HepG2 (cell line): ENCODE results near the gene KATNA1. TPM values are rescaled to one million over a fixed set of nuclear protein-coding genes. Genes with fewer than 3 reads are reported as not detected.

Experiments used
- BRCA1 ChIP-seq: sonication (generic); formaldehyde crosslinking; IDR thresholded peaks from 2 replicates; pipeline ENCODE4 v1.4.0; 2020; ENCODE audit warnings: missing genetic modification reagents
- CC2D1A ChIP-seq: sonication (generic); formaldehyde crosslinking; IDR thresholded peaks from 2 replicates; pipeline ENCODE4 v1.8.1; 2023; ENCODE audit warnings: mild to moderate bottlenecking, missing genetic modification reagents
- DRAP1 ChIP-seq: IDR thresholded peaks from 2 replicates; pipeline ENCODE4 v1.6.1; 2016; ENCODE audit warnings: missing genetic modification reagents, missing compliant biosample characterization
- GLI4 ChIP-seq: sonication (generic); formaldehyde crosslinking; IDR thresholded peaks from 2 replicates; pipeline ENCODE4 v1.5.1; 2020; ENCODE audit warnings: missing genetic modification reagents, mild to moderate bottlenecking, moderate library complexity, borderline replicate concordance
- GPN1 ChIP-seq: sonication (generic); formaldehyde crosslinking; IDR thresholded peaks from 2 replicates; pipeline ENCODE4 v1.5.1; 2020; ENCODE audit warnings: missing genetic modification reagents, borderline replicate concordance
- HMGA1 ChIP-seq: sonication (generic); formaldehyde crosslinking; conservative IDR thresholded peaks from 2 replicates; pipeline ENCODE4 v1.4.0; 2020; ENCODE audit warnings: missing genetic modification reagents
- PHB2 ChIP-seq: fragments of 450-650 bp; IDR thresholded peaks from 2 replicates; pipeline ENCODE4 v1.6.1; 2018; ENCODE audit not compliant: partially characterized antibody
- PHF21A ChIP-seq: sonication (generic); formaldehyde crosslinking; IDR thresholded peaks from 2 replicates; pipeline ENCODE4 v1.5.0; 2020; ENCODE audit warnings: mild to moderate bottlenecking, missing genetic modification reagents
- RXRA ChIP-seq: sonication (generic); formaldehyde crosslinking; IDR thresholded peaks from 2 replicates; pipeline ENCODE4 v1.5.1; 2020; ENCODE audit warnings: missing genetic modification reagents
- SP1 ChIP-seq, 2 experiments: fragments of 450-650 bp in 1 of 2; sonication (generic) in 1 of 2; formaldehyde crosslinking in 1 of 2; IDR thresholded peaks; 2 replicates each; pipeline versions ENCODE4 v1.4.0 to v1.6.1; 2016 to 2020; ENCODE audit warnings: missing genetic modification reagents in 1 of 2
- ZNF160 ChIP-seq: sonication (generic); formaldehyde crosslinking; IDR thresholded peaks from 2 replicates; pipeline ENCODE4 v1.8.0; 2022; ENCODE audit warnings: mild to moderate bottlenecking, inconsistent platforms, missing genetic modification reagents
- ZNF253 ChIP-seq: sonication (generic); formaldehyde crosslinking; IDR thresholded peaks from 2 replicates; pipeline ENCODE4 v1.8.0; 2022; ENCODE audit warnings: mild to moderate bottlenecking, missing genetic modification reagents, borderline replicate concordance
- ZNF274 ChIP-seq: sonication (generic); formaldehyde crosslinking; IDR thresholded peaks from 2 replicates; pipeline ENCODE4 v1.5.1; 2020; ENCODE audit warnings: mild to moderate bottlenecking, missing genetic modification reagents
- ZNF350 ChIP-seq: sonication (generic); formaldehyde crosslinking; IDR thresholded peaks from 2 replicates; pipeline ENCODE4 v1.4.0; 2020; ENCODE audit warnings: mild to moderate bottlenecking, low read depth, missing genetic modification reagents, borderline replicate concordance
- ZNF510 ChIP-seq: sonication (generic); formaldehyde crosslinking; IDR thresholded peaks from 2 replicates; pipeline ENCODE4 v1.4.0; 2020; ENCODE audit warnings: low read depth, mild to moderate bottlenecking, missing genetic modification reagents
- ZNF619 ChIP-seq: sonication (generic); formaldehyde crosslinking; IDR thresholded peaks from 2 replicates; pipeline ENCODE4 v1.4.0; 2020; ENCODE audit warnings: mild to moderate bottlenecking, missing genetic modification reagents
- ZNF75D ChIP-seq: sonication (generic); formaldehyde crosslinking; IDR thresholded peaks from 2 replicates; pipeline ENCODE4 v1.8.1; 2023; ENCODE audit warnings: missing genetic modification reagents, mild to moderate bottlenecking, borderline replicate concordance
- ZNF780A ChIP-seq: sonication (generic); formaldehyde crosslinking; IDR thresholded peaks from 2 replicates; pipeline ENCODE4 v1.8.0; 2022; ENCODE audit warnings: mild to moderate bottlenecking, missing genetic modification reagents, moderate library complexity
- ZSCAN29 ChIP-seq: sonication (generic); formaldehyde crosslinking; conservative IDR thresholded peaks from 2 replicates; pipeline ENCODE4 v1.4.0; 2020; ENCODE audit warnings: mild to moderate bottlenecking, missing genetic modification reagents
- polyA plus RNA-seq, 8 experiments: library from polyadenylated mRNA; depleted of rRNA in 3 of 8; stranded (reverse) in 7 of 8; unstranded in 1 of 8; fragments of >200 nt; fragmentation: Illumina TruSeq in 4 of 8; extraction: Trizol in 4 of 8; gene quantifications; 2 replicates each; pipeline versions ENCODE4 v1.2.1 to v1.2.3, GENCODE V29; 2011 to 2016; ENCODE audit warnings: low read depth in 4 of 8, missing spikeins in 1 of 8, mixed read lengths in 1 of 8; ENCODE audit not compliant: insufficient read depth in 1 of 8
- total RNA-seq, 5 experiments: library from RNA; depleted of rRNA; stranded (reverse); fragments of >200 nt; fragmentation: Illumina TruSeq; extraction: Trizol; gene quantifications; 2 replicates each; pipeline ENCODE4 v1.2.3, GENCODE V29; 2016; ENCODE audit warnings: low read depth in 1 of 5
- TF ChIP-seq, protein P1 (sequence below): sonication (generic); formaldehyde crosslinking; conservative IDR thresholded peaks from 2 replicates; pipeline ENCODE4 v1.5.0; 2020; ENCODE audit warnings: missing genetic modification reagents
- TF ChIP-seq, protein P2 (sequence below): sonication (generic); formaldehyde crosslinking; IDR thresholded peaks from 2 replicates; pipeline ENCODE4 v1.4.0; 2020; ENCODE audit warnings: missing genetic modification reagents
- TF ChIP-seq, protein P3 (sequence below): sonication (generic); formaldehyde crosslinking; IDR thresholded peaks from 2 replicates; pipeline ENCODE4 v1.4.0; 2020; ENCODE audit warnings: mild to moderate bottlenecking, missing genetic modification reagents
- TF ChIP-seq, protein P4 (sequence below): sonication (generic); formaldehyde crosslinking; IDR thresholded peaks from 2 replicates; pipeline ENCODE4 v1.4.0; 2020; ENCODE audit warnings: mild to moderate bottlenecking, low read depth, missing genetic modification reagents

KATNA1 gene
- total and polyA plus RNA-seq, 2 of the 13 experiments (the other 11 are each of a cell fraction or from before 2014, with no cell fraction given), result 14.8 to 25.3 TPM

- TF ChIP-seq GPN1 (CRISPR knock-in tag) (no peak; the same call in 1 of the 2 replicates), ZNF510 (CRISPR knock-in tag) (peak; percentile 49; the same call in 1 of the 2 replicates), ZSCAN29 (CRISPR knock-in tag) (no peak), DRAP1 (no peak), ZNF160 (0 out of 2 replicates have a peak, but pooled peaks have one; percentile 45), GLI4 (CRISPR knock-in tag) (peak; percentile 93; the same call in 1 of the 2 replicates), BRCA1 (CRISPR knock-in tag) (0 out of 2 replicates have a peak, but pooled peaks have one; percentile 15), ZNF75D (no peak; the same call in 1 of the 2 replicates), ZNF350 (peak; percentile 52; the same call in 1 of the 2 replicates), ZNF274 (CRISPR knock-in tag) (peak; percentile 91), PHF21A (no peak), RXRA (CRISPR knock-in tag) (peak; percentile 72; the same call in 1 of the 2 replicates), ZNF619 (CRISPR knock-in tag) (0 out of 2 replicates have a peak, but pooled peaks have one; percentile 22), ZNF780A (CRISPR knock-in tag) (no peak), CC2D1A (CRISPR knock-in tag) (no peak), PHB2 (no peak), ZNF253 (CRISPR knock-in tag) (no peak), HMGA1 (no peak), SP1 (IDR thresholded peaks at IDR 0.05) (no peak), SP1 (CRISPR knock-in tag; IDR thresholded peaks at IDR 0.05) (0 out of 2 replicates have a peak, but pooled peaks have one; percentile 33)
- TF ChIP-seq, protein P1, sequence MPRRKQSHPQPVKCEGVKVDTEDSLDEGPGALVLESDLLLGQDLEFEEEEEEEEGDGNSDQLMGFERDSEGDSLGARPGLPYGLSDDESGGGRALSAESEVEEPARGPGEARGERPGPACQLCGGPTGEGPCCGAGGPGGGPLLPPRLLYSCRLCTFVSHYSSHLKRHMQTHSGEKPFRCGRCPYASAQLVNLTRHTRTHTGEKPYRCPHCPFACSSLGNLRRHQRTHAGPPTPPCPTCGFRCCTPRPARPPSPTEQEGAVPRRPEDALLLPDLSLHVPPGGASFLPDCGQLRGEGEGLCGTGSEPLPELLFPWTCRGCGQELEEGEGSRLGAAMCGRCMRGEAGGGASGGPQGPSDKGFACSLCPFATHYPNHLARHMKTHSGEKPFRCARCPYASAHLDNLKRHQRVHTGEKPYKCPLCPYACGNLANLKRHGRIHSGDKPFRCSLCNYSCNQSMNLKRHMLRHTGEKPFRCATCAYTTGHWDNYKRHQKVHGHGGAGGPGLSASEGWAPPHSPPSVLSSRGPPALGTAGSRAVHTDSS (CRISPR knock-in tag), result no peak
- TF ChIP-seq, protein P2, sequence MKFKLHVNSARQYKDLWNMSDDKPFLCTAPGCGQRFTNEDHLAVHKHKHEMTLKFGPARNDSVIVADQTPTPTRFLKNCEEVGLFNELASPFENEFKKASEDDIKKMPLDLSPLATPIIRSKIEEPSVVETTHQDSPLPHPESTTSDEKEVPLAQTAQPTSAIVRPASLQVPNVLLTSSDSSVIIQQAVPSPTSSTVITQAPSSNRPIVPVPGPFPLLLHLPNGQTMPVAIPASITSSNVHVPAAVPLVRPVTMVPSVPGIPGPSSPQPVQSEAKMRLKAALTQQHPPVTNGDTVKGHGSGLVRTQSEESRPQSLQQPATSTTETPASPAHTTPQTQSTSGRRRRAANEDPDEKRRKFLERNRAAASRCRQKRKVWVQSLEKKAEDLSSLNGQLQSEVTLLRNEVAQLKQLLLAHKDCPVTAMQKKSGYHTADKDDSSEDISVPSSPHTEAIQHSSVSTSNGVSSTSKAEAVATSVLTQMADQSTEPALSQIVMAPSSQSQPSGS, result no peak; the same call in 1 of the 2 replicates
- TF ChIP-seq, protein P3, sequence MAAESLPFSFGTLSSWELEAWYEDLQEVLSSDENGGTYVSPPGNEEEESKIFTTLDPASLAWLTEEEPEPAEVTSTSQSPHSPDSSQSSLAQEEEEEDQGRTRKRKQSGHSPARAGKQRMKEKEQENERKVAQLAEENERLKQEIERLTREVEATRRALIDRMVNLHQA (CRISPR knock-in tag), result no peak
- TF ChIP-seq, protein P4, sequence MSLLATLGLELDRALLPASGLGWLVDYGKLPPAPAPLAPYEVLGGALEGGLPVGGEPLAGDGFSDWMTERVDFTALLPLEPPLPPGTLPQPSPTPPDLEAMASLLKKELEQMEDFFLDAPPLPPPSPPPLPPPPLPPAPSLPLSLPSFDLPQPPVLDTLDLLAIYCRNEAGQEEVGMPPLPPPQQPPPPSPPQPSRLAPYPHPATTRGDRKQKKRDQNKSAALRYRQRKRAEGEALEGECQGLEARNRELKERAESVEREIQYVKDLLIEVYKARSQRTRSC, result 0 out of 2 replicates have a peak, but pooled peaks have one; percentile 75
These were observed 81.9 kb downstream of the KATNA1 start (continued) for GRCh38 chr6:149566410-149567193.
